Effector CD8-positive, alpha-beta T cell (primary cell): Measurements from ENCODE around the gene TBC1D2.
"Not testable (repeated sequence)": the region's sequence is repeated elsewhere in the genome, so short reads cannot be mapped to it uniquely, and the experiment has no call there.

Source experiments
- DNase-seq: peaks from one replicate; lab custom pipeline; 2025; lab: John Stamatoyannopoulos, UW
- total RNA-seq, 4 experiments: gene quantifications; one replicate each; lab custom pipeline; 2026; lab: John Stamatoyannopoulos, UW

TBC1D2 gene, protein sequence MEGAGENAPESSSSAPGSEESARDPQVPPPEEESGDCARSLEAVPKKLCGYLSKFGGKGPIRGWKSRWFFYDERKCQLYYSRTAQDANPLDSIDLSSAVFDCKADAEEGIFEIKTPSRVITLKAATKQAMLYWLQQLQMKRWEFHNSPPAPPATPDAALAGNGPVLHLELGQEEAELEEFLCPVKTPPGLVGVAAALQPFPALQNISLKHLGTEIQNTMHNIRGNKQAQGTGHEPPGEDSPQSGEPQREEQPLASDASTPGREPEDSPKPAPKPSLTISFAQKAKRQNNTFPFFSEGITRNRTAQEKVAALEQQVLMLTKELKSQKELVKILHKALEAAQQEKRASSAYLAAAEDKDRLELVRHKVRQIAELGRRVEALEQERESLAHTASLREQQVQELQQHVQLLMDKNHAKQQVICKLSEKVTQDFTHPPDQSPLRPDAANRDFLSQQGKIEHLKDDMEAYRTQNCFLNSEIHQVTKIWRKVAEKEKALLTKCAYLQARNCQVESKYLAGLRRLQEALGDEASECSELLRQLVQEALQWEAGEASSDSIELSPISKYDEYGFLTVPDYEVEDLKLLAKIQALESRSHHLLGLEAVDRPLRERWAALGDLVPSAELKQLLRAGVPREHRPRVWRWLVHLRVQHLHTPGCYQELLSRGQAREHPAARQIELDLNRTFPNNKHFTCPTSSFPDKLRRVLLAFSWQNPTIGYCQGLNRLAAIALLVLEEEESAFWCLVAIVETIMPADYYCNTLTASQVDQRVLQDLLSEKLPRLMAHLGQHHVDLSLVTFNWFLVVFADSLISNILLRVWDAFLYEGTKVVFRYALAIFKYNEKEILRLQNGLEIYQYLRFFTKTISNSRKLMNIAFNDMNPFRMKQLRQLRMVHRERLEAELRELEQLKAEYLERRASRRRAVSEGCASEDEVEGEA
- total RNA-seq: 9.8 to 23.7 (median 14.3) reads per million in 4 experiments

GRCh38 chr9:98255578-98256296, at the start of gene TBC1D2:
Gene TBC1D2 (minus strand): TSS chr9:98255649. CDS start chr9:98255541, 108 bp downstream.
- peak; percentile 94 for DNase-seq

- no peak for DNase-seq
Measured at GRCh38 chr9:98304381-98304780, 48.9 kb upstream of the TBC1D2 start.

DNA sequence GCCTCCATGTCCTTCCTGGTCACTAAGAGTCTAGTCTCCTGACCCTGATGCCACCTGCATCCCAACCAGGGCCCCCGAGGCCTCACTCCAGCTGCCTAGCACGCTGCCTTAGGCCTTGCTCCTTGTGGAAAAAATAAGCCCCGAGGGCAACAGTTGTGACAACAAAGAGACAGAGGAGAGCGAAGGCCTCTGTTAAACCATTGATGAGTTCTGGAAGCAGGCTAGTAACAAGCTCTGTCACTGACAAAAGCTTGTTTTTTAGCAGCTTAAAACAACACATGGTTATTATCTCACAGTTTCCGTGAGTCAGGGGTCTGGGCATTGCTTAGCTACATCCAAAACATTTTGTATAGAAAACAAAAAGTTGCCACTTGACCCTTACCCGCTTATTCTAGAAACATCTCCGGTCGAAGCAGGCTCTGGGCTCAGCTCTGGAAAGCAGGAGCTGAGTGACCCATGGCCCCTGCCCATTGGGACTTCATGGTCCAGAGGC, 48.2 kb upstream of the TBC1D2 start:
- no peak for DNase-seq

- DNase-seq: no peak
Measured at GRCh38 chr9:98302938-98303632, 47.6 kb upstream of the TBC1D2 start.

DNA sequence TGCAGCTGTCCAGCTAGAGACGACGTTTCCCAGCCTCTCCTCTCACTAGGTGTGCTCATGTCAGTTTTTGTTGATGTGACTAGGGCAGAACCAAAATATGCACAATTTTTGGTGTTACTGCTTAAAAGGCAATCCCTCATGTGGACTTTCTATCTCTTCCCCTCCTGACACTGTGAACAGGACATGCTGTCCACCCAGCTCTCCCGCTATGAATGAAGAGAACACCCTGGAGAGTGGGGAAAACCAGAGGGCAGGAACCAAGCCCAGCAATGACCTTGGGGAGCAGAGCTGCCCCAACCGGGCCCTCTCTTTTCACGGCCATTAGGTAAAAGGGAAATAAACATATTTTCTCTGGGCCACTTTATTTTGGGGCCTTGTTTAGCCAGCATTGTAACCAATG, 46.7 kb upstream of the TBC1D2 start:
- DNase-seq: no peak

GRCh38 chr9:98300611-98301010, 45.2 kb upstream of the TBC1D2 start:
- DNase-seq: no peak

DNA sequence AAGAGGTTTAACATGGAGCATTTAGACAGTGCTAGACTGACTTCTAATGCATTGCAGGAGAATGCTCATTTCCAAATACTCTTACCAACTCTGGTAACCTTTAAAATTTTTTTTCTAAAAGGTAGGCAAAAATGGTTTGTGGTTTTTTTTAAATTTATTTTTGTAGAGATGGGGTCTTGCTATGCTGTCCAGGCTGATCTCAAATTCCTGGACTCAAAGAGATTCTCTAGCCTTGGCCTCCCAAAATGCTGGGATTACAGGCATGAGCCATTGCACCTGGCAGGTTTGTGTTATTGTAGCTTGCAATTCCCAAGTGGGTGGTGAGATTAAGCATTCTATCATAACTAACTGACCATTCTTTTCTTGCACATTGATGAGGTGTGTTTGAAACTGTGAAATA, 43.0 kb upstream of the TBC1D2 start:
- no peak for DNase-seq

DNA sequence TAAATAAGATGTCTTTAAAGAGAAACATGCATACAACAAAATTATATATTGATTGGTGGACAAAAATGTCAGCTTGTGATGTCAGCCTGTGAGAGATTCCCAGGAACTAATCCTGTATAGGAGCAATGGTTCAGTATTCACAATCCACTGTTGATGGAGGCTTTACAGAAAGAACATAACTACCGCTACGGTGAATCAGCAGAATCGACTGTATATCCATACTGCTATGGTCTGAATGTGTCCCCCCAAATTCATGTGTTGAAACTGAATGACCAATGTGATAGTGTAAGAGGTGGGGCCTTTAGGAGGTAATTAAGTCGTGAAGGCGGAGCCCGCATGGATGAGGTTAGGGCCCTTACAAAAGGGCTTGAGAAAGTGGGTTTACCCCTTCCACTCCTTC, 40.4 kb upstream of the TBC1D2 start:
- no peak for DNase-seq

DNA sequence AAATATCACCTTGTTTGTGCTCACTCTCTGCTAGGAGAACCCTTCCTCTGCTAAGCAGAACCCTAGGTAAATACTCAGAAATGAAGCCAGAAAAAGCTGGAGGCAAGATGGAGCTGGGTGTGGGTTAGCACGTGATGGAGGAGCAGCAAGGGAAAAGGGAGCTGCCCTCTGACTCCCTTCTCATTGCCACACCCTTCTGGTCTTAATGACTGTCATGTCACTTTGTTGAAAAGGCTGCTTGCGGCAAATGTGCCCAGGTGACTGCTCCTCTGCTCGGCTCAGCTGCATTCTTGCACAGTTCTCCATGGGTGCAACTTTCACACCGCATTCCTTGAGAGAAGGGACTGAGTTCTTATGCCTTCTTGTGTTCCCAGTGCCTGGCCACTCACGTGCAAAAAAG, 36.4 kb upstream of the TBC1D2 start:
- DNase-seq: no peak

DNA sequence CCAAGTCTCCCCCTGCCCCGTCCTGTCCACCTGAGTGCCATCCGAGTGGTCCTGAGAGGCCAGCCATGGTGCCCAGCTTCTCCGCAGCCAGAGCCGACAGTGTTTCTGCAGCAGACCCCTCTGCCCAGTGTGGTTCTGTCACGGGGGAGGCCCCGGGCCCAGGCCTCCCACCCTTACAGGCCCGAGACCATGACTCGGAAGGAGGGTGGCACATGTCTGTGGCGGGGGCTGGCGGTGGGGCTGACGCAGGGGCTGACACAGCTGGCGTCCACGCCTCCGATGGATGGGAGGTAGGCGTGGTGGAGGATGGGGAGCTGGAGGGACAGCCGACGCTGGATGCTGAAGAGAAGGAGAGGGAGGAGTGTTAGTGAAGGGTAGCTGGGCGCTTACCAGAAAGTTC, 35.0 kb upstream of the TBC1D2 start:
- no peak for DNase-seq

DNA sequence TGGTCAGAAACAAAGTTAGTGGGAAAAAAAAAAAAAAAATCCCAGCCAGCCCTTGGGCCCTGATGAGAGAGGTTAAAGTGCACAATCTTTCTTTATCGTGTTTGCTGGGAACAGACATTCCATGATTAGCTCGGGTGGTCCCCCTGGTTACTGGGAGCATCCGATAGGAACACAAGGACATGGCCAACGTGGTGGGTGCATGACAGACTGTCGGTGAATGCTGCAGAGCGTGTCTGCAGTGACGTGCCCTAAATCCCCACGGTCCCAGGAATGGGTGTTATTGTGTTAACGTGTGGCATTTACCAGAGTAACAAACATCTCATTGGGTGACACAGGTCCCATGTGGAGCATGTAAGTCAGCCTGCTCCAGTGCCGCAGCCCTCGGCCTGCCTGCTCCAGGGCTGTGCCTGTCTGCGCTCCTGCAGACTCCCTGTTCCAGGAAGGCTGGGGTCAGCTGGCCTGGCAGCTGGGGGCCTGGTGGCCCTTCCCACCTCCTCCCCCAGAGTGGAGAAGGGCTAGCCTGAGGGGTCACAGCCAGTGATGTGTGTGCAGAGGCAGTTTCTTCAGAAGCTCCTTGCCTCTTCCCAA, 34.3 kb upstream of the TBC1D2 start:
- DNase-seq: no peak

DNA sequence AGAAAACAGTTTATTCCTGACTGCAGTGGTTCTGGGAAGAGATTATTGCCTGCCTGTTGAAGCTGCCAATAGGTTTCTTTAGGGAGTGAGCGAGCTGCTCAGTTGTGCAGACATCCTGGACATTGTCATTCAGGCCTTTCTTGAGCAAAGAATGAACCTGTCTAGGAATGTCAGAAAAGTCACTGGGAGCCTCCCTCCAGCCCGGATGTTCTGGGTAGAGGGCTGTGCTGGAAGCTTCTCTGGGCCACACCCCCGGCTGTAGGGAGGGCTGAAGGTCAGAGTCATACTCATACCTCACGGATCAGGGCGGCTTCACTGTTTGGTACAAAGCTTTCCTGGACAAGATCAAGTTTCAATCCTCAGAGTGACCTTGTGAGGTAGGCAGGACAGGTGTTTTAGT, 33.4 kb upstream of the TBC1D2 start:
- DNase-seq: no peak

- DNase-seq: no peak
Measured at GRCh38 chr9:98287384-98287783, 31.9 kb upstream of the TBC1D2 start.

GRCh38 chr9:98285446-98285845, 30.0 kb upstream of the TBC1D2 start:
- no peak for DNase-seq

DNA sequence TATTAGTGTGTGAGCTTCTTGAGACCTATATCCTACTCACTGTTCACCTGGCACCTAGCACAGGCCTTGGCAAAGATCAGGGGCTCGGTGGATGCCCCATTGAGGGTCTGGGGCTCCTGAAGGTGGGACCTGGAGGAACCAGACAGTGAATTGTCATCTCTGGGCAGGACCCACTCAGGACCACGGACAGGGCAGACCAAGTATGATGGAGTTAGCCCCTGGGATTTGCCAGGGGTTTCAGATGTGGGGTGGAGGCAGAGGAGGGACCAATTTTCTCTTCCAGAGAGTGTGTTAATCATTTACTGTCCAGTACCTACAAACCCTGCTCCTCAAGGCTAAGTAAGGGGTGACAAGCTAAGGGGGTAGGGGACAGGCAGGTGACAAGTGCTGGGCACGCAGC, 29.3 kb upstream of the TBC1D2 start:
- no peak for DNase-seq

DNA sequence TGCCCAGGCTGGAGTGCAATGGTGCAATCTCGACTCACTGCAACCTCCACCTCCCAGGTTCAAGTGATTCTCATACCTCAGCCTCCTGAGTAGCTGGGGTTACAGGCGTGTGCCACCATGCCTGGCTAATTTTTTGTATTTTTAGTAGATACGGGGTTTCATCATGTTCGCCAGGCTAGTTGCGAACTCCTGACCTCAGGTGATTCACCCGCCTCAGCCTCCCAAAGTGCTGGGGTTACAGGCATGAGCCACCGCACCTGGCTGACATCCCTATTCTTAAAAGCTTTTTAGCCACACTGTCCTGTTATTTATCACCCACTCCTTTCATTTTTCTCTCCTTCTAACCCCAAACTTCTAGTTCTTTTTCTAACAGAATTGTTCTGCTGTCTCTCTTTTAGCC, 27.7 kb upstream of the TBC1D2 start:
- DNase-seq: not testable (repeated sequence)

GRCh38 chr9:98281281-98281680, 25.8 kb upstream of the TBC1D2 start:
- DNase-seq: no peak

GRCh38 chr9:98280574-98280973, 25.1 kb upstream of the TBC1D2 start:
- no peak for DNase-seq

- DNase-seq: no peak
Measured at GRCh38 chr9:98280162-98280561, 24.7 kb upstream of the TBC1D2 start.

DNA sequence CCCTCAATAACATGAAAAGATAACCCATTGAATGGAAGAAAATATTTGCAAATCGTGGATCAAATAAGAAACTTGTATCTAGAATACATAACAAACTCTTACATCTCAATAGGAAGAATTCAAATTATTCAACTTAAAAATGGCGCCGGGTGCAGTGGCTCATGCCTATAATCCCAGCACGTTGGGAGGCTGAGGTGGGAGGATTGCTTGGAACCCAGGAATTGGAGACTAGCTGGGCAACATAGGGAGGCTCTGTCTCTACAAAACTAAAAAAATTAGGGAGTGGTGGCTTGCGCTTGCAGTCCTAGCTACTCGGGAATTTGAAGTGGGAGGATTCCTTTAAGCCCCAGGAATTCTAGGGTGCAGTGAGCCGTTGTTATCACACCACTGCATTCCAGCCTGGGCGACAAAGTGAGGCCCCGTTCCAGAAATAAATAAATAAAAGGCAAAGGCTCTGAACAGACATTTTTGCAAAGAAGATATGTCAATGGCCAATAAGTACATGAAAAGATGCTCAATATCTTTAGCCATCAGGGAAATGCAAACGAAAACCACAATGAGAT, 21.5 kb upstream of the TBC1D2 start:
- DNase-seq: no peak

DNA sequence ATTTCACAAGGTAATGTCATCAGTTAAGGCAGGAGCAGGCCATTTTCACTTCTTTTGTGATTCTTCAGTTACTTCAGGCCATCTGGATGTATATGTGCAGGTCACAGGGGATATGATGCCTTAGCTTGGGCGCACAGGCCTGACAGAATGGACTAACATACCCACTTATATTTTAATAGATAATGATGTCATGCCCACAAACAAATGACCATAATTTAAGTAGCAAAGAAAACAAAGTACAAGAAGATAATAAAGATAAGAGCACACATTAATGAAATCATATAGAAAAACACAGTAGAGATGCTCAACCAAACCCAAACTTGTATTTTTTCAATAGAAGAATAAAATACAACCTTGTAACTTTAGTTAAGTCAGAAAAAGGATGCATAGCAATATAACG, 19.7 kb upstream of the TBC1D2 start:
- DNase-seq: no peak
